Measurements from ENCODE around the gene SIK3.

- TF ChIP-seq CTCF (IDR thresholded peaks at IDR 0.05), result no peak
- TF ChIP-seq POLR2A (IDR thresholded peaks at IDR 0.05), result no peak
These were observed 144.5 kb downstream of the SIK3 start for GRCh38 chr11:116953530-116954285.
